Panc1 (cell line): ENCODE measurements around the gene TNFRSF1B.

ENCODE experiments used
- CTCF ChIP-seq: fragments of 450-650 bp; IDR thresholded peaks from 2 replicates; pipeline ENCODE4 v1.5.1; 2017; ENCODE audit warnings: mild to moderate bottlenecking
- POLR2AphosphoS5 ChIP-seq: IDR thresholded peaks from 2 replicates; pipeline ENCODE4 v1.6.1; 2012; ENCODE audit warnings: mild to moderate bottlenecking, low read depth, low read length, moderate library complexity
- REST ChIP-seq, 2 experiments: IDR thresholded peaks; 2 replicates each; pipeline ENCODE4 v1.6.1; 2011 to 2012; ENCODE audit warnings: low read depth in 2 of 2, control low read depth in 1 of 2, low read length in 1 of 2, mild to moderate bottlenecking in 1 of 2, moderate library complexity in 1 of 2; ENCODE audit not compliant: insufficient read depth in 1 of 2
- SIN3A ChIP-seq: IDR thresholded peaks from 2 replicates; pipeline ENCODE4 v1.6.1; 2012; ENCODE audit warnings: low read depth, mild to moderate bottlenecking, low read length, moderate library complexity, borderline replicate concordance; ENCODE audit not compliant: insufficient read depth
- TCF7L2 ChIP-seq: IDR thresholded peaks from 2 replicates; pipeline ENCODE4 v1.6.1; 2011; ENCODE audit warnings: mild to moderate bottlenecking, low read depth, low read length, inconsistent platforms

GRCh38 chr1:12229386-12229834 lies 62.6 kb downstream of the TNFRSF1B start:
- 0 out of 2 replicates have a peak, but pooled peaks have one; percentile 52 for TF ChIP-seq CTCF
- no peak for TF ChIP-seq REST (IDR thresholded peaks at IDR 0.05; ENCODE audit: insufficient read depth in 1 of 2, low read depth in 2 of 2, low read length in 1 of 2)
- no peak for TF ChIP-seq POLR2AphosphoS5
- TF ChIP-seq TCF7L2: no peak
- no peak for TF ChIP-seq SIN3A
